Measurements from ENCODE around the gene DMTF1.
A peak's percentile ranks its signal among the peaks of the same experiment; 100 is the strongest.

The DMTF1 gene

GRCh38 chr7:87212498-87212897, 60.2 kb downstream of the DMTF1 start:
- H3F3A ChIP-seq (ENCODE audit: insufficient read depth), result peaks cover 32% of the 10 kb centered on the region
- peak overlapping the region; percentile 8; the same call in 1 of the 2 replicates for H3K9ac ChIP-seq (ENCODE audit: low read length)
- TF ChIP-seq CTCF (IDR thresholded peaks at IDR 0.05; ENCODE audit: insufficient read depth, low read length, poor library complexity, severe bottlenecking) (no peak), EZH2phosphoT487 (conservative IDR thresholded peaks at IDR 0.05; ENCODE audit: low read length) (no peak)
- peak overlapping the region; percentile 94 for H3K4me2 ChIP-seq (ENCODE audit: low read depth, low read length, poor library complexity, severe bottlenecking)
- H3K27me3 ChIP-seq (ENCODE audit: low read length), result no peaks in the 10 kb centered on the region
- H3K79me2 ChIP-seq (ENCODE audit: insufficient read depth, low read length), result peaks cover 96% of the 10 kb centered on the region
- H3K27ac ChIP-seq (ENCODE audit: low read depth, low read length), result peak overlapping the region; percentile 93
- H3K4me3 ChIP-seq (ENCODE audit: insufficient read depth, low read length, poor library complexity, severe bottlenecking), result no peak overlapping the region
- H2AFZ ChIP-seq (ENCODE audit: low read depth, low read length, severe bottlenecking), result no peak overlapping the region
- H4K20me1 ChIP-seq (ENCODE audit: low read depth, low read length), result peaks cover 39% of the 10 kb centered on the region
- peaks cover 51% of the 10 kb centered on the region for H3K36me3 ChIP-seq (ENCODE audit: low read length)
- no peaks in the 10 kb centered on the region for H3K9me2 ChIP-seq (replicated peaks; ENCODE audit: insufficient read depth, low read length)
- no peaks in the 10 kb centered on the region; the same call in 1 of the 2 replicates for H3K9me3 ChIP-seq (ENCODE audit: insufficient read depth, low read length)

GRCh38 chr7:87213252-87213651, 61.0 kb downstream of the DMTF1 start:
- TF ChIP-seq CTCF (IDR thresholded peaks at IDR 0.05; ENCODE audit: insufficient read depth, low read length, poor library complexity, severe bottlenecking), result no peak
- TF ChIP-seq EZH2phosphoT487 (conservative IDR thresholded peaks at IDR 0.05; ENCODE audit: low read length), result no peak
- H3F3A ChIP-seq (ENCODE audit: insufficient read depth), result peaks cover 40% of the 10 kb centered on the region
- no peaks in the 10 kb centered on the region for H3K9me3 ChIP-seq (ENCODE audit: insufficient read depth, low read length)
- no peaks in the 10 kb centered on the region for H3K27me3 ChIP-seq (ENCODE audit: low read length)
- no peak overlapping the region for H2AFZ ChIP-seq (ENCODE audit: low read depth, low read length, severe bottlenecking)
- H3K36me3 ChIP-seq (ENCODE audit: low read length), result peaks cover 46% of the 10 kb centered on the region
- H3K79me2 ChIP-seq (ENCODE audit: insufficient read depth, low read length), result peaks cover 96% of the 10 kb centered on the region
- peaks cover 39% of the 10 kb centered on the region for H4K20me1 ChIP-seq (ENCODE audit: low read depth, low read length)
- peak overlapping the region; percentile 94 for H3K4me2 ChIP-seq (ENCODE audit: low read depth, low read length, poor library complexity, severe bottlenecking)
- 0 out of 2 replicates have a peak overlapping the region, but pooled peaks have one; percentile 8 for H3K9ac ChIP-seq (ENCODE audit: low read length)
- no peaks in the 10 kb centered on the region for H3K9me2 ChIP-seq (replicated peaks; ENCODE audit: insufficient read depth, low read length)
- no peak overlapping the region for H3K4me3 ChIP-seq (ENCODE audit: insufficient read depth, low read length, poor library complexity, severe bottlenecking)
- H3K27ac ChIP-seq (ENCODE audit: low read depth, low read length), result peak overlapping the region; percentile 93

- Histone ChIP-seq H3K27ac (ENCODE audit: low read depth, low read length) (peak overlapping the region; percentile 93), H3K9me3 (ENCODE audit: insufficient read depth, low read length) (no peaks in the 10 kb centered on the region), H3K4me3 (ENCODE audit: insufficient read depth, low read length, poor library complexity, severe bottlenecking) (no peak overlapping the region), H4K20me1 (ENCODE audit: low read depth, low read length) (peaks cover 39% of the 10 kb centered on the region), H3K9me2 (replicated peaks; ENCODE audit: insufficient read depth, low read length) (no peaks in the 10 kb centered on the region), H3K9ac (ENCODE audit: low read length) (peak overlapping the region; percentile 24), H3K27me3 (ENCODE audit: low read length) (no peaks in the 10 kb centered on the region), H2AFZ (ENCODE audit: low read depth, low read length, severe bottlenecking) (no peak overlapping the region), H3F3A (ENCODE audit: insufficient read depth) (peaks cover 45% of the 10 kb centered on the region), H3K36me3 (ENCODE audit: low read length) (peaks cover 40% of the 10 kb centered on the region), H3K4me2 (ENCODE audit: low read depth, low read length, poor library complexity, severe bottlenecking) (peak overlapping the region; percentile 94), H3K79me2 (ENCODE audit: insufficient read depth, low read length) (peaks cover 96% of the 10 kb centered on the region)
- TF ChIP-seq EZH2phosphoT487 (conservative IDR thresholded peaks at IDR 0.05; ENCODE audit: low read length), result no peak
Observed at GRCh38 chr7:87213811-87214210, 61.6 kb downstream of the DMTF1 start.

- H3K27me3 ChIP-seq (ENCODE audit: low read length), result no peaks in the 10 kb centered on the region
- H3K9me3 ChIP-seq (ENCODE audit: insufficient read depth, low read length), result no peaks in the 10 kb centered on the region
- H2AFZ ChIP-seq (ENCODE audit: low read depth, low read length, severe bottlenecking), result no peak overlapping the region
- peak overlapping the region; percentile 93 for H3K27ac ChIP-seq (ENCODE audit: low read depth, low read length)
- H3K9me2 ChIP-seq (replicated peaks; ENCODE audit: insufficient read depth, low read length), result no peaks in the 10 kb centered on the region
- H3K36me3 ChIP-seq (ENCODE audit: low read length), result peaks cover 36% of the 10 kb centered on the region
- H3F3A ChIP-seq (ENCODE audit: insufficient read depth), result peaks cover 56% of the 10 kb centered on the region
- peaks cover 39% of the 10 kb centered on the region for H4K20me1 ChIP-seq (ENCODE audit: low read depth, low read length)
- H3K9ac ChIP-seq (ENCODE audit: low read length), result peak overlapping the region; percentile 24
- H3K4me3 ChIP-seq (ENCODE audit: insufficient read depth, low read length, poor library complexity, severe bottlenecking), result peak overlapping the region; percentile 18
- peaks cover 95% of the 10 kb centered on the region for H3K79me2 ChIP-seq (ENCODE audit: insufficient read depth, low read length)
- H3K4me2 ChIP-seq (ENCODE audit: low read depth, low read length, poor library complexity, severe bottlenecking), result peak overlapping the region; percentile 94
- TF ChIP-seq CTCF (IDR thresholded peaks at IDR 0.05; ENCODE audit: insufficient read depth, low read length, poor library complexity, severe bottlenecking) (no peak), EZH2phosphoT487 (conservative IDR thresholded peaks at IDR 0.05; ENCODE audit: low read length) (no peak)
Observed at GRCh38 chr7:87215046-87215445, 62.8 kb downstream of the DMTF1 start.

All from SU-DHL-6 (cell line).